Left renal cortex interstitium (tissue), 4 donors: ENCODE measurements around the gene IQCH. TPM values are rescaled to one million over a fixed set of nuclear protein-coding genes. Genes with fewer than 3 reads are reported as not detected.
A peak's percentile ranks its signal among the peaks of the same experiment; 100 is the strongest.

Source experiments
- DNase-seq, 4 donors: peaks; one replicate each; pipeline ENCODE4 v3.0.0-alpha.2; 2013; ENCODE audit warnings: low read depth in 4 of 4, low spot score in 2 of 4, missing footprints in 1 of 4
- polyA plus RNA-seq, 4 donors: library from polyadenylated mRNA; unstranded; fragments of 120-200 nt; gene quantifications; one replicate each; pipeline ENCODE4 v1.2.1, GENCODE V29; 2013; ENCODE audit not compliant: insufficient read length in 4 of 4

The IQCH gene
- polyA plus RNA-seq, 4 donors: 5.7 to 8.6 (median 7.7) TPM

DNA sequence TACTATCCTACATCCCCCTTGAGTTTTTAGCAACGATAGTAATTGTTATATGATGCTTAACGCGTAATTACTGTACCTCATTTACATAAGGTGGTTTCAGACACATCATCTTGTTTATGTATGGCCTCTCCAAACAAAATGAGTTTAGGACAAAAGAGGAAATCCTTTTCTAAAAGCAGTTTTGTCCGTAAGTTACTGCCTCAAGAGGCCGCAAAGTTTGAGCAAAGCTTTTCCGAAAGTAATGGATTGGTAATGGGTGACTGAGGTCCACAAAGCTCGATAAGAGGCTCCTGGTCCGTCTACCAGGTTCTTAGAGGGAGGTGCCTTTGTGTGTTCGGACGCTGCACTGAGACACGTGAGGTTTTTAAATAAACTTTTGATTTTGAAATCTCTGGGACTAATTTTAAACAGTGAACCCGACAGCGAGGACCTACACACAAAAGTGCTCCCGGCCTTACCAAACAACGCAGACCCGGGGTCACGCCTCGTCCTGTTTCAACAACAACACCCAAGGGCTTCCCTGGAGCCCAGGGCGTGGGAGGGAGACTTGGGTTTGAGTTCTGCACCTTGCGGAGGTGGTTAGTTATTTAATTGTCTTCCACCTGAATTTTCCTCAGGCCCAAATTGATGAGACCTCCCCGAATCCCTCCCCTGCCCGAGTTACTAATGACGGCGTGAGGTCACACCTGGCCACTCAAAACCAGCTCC lies 265.9 kb downstream of the IQCH start:
- no peak for DNase-seq

DNA sequence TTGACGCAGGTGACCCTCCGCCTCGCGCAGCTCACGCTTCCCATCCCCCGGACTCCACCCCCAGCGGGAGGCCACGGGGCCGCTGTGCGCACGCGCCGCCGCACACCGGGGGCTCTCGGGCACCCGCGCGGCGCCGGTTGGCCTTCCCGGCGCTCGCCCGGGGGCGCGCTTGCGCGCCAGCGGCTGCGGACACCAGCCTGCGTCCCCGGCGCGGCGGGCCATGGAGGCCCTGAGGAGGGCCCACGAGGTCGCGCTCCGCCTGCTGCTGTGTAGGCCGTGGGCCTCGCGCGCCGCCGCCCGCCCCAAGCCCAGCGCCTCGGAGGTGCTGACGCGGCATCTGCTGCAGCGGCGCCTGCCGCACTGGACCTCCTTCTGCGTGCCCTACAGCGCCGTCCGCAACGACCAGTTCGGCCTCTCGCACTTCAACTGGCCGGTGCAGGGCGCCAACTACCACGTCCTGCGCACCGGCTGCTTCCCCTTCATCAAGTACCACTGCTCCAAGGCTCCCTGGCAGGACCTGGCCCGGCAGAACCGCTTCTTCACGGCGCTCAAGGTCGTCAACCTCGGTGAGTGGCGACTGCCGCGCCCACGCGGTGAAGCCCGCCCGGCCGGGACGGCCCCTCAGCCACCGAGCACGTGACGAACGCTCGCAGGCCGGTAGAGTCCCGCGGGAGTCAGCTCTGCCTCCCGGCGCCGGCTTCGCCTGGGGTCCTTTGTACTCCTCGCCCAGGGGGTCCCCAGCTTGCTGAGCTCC lies 266.6 kb downstream of the IQCH start, which contains the start of gene C15orf61:
Gene C15orf61, plus strand, starts transcription at position 103 of the 754 bp plus-strand sequence. Its CDS starts 118 bp downstream, at position 221.
- DNase-seq: peak in 3 of 4 donors; percentile 75 to 83 (median 76)

DNA sequence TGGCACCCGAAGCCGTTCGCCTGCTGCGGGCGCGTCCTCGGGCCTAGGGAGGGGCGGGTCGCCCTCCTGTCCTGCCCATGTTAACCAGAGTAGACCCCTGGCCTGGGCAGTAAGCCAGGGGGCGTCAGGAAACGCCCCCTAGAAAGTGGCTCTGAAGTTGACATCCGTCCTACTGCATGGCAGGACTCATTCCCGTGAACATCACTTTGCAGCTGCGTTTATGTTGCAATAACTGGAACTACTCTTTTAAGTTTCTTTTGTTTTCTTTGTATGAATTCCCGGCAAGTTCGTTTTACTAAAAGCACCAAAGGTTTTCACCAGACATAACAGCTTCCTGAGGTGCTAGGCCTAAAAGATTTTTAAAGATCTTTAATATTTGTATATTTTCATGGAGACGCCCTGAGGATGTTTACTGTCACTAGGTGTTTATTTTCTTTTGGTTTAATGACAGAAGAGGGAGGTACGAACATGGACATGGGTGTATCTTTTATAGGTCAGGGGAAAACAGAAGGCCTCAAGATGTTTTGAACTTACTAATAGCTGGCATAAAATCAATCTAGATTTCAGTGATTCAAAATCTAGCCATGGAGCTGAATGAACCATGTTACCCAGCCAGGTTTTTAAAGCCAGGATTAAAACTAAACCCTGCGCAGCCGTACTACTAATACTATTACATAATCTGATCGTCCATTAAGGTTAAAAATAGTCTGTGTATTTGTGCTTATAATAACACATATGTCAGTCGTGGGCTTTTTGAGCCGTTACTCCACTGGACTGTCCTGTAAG lies 267.4 kb downstream of the IQCH start:
- DNase-seq: no peak

DNA sequence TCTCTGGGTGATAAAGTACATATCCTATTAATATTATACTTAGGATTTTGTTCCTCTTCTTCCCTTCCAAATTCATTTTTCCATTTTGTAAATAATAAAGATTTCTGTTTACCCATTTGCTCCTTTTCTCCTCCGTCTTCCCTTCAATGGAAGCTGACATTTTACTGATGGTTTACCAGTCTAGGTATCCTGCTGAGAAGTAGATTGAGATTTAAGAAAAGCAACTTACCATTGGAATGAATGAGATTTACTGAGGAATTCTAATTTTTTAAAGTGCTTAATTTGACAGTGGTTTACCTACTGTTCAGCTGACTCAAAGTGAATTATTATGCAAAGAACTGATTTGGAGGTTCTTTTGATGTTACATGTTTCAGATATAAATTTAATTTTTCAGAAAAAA lies 268.7 kb downstream of the IQCH start:
- no peak for DNase-seq

DNA sequence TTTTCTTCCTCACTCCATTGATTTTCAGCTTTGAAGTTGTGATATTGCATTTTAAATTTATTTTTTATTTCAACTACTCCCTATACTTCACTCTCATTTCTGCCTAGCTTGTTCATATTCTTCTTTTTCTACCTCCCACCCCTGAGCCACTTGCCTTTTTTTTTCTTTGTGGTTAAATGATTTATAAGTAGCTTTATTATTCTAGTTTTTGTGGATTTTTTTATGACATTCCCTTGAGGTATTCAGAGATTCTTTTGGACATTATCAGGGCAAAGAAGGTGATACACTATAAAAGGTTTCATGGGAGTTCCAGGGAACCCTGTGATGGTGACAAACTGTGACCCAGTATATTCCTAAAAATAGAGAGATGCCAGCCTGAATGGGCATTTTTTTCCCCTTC lies 269.6 kb downstream of the IQCH start:
- DNase-seq: no peak

DNA sequence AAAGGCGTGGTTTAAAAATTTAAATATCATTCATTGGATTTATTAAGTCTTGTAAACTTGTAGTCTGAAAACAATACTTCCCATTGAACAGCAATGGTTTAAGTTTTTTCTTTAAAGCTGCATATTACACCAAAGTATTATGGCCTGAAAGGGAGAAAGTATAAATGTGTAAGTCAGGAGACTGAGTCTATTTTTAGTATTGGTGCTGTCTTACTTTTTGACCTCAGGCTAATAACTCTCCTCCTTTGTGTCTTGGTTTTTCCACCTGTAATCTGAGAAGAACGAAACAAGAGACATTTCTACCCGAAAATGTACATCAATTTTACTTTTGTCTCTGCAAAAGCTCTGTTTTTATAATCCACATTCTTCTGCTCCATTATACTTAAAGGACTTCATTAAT lies 273.9 kb downstream of the IQCH start:
- no peak for DNase-seq

DNA sequence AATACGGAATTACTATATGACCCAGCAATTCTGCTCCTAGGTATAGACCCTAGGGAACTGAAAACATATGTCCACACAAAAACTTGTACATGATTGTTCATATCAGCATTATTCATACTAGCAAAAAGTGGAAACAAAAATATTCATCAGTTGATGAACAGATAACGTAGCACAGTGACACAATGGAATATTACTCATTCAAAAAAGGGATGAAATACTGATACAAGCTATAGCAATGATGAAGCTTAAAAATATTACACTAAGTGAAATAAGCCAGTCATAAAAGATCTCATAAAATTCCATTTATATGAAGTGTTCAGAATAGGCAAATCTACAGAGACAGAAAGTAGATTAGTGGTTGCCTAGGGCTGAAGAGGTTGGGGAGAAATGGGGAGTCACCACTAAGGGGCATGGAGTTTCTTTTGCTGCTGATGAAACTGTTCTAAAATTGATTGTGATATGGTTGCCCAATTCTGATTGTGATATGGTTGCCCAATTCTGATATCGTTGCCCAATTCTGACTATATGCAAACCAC lies 276.9 kb downstream of the IQCH start:
- DNase-seq: no peak

DNA sequence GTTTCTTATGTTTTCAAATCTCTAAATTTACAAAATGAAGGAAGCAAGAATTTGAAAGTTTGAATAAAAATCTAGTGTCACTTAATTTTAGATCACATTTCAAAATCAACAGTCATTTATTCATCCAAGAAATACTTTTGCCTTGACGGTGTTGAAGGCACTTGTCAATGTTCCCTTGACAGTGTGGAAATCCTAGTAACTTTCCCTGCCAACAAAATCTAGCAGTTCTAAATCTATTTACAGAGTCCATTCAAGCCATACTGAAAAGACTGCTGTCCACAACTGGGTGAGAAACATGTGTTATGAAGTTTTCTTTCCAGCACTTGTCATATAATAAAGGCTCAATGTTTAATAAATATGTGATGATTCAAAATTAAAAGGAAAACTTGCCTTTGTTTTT lies 279.3 kb downstream of the IQCH start:
- DNase-seq: no peak

DNA sequence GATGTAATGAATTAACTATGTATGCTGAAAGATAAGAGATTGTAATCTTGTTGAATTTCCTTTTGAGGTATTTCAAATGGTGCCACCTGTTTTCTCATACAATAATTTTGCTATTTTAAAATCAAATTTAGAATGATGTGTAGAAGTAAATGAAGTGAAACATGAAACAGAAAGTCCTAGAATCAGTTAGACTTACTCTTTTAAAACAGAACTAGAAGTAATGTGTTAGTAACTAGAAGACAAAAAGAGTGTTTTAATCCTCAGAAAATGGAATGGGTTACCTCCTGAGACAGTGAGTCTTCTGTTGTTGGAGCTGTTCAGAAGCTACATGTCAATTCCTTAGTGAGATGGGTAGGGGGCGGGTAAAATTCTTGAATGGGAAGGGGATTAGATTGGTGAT lies 279.8 kb downstream of the IQCH start:
- DNase-seq: no peak

DNA sequence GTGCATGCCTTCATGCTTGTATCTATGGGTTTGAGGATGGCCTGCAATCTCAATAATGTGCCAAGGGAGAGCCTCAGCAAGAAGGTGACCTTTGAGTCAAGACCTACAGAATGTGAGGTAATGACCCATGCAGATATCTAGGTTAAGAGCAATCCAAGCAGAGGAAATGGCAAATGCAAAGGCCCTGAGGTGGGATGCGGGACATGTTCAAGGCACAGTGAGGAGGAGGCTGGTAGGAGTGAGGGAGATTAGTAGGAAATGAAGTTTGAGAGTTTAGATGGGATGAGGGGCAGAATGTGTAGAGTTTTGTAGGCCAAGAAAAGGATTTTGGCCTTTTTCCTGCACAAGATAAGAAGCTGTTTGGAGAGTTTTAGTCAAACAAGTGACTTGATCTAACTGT lies 283.2 kb downstream of the IQCH start:
- DNase-seq: no peak

DNA sequence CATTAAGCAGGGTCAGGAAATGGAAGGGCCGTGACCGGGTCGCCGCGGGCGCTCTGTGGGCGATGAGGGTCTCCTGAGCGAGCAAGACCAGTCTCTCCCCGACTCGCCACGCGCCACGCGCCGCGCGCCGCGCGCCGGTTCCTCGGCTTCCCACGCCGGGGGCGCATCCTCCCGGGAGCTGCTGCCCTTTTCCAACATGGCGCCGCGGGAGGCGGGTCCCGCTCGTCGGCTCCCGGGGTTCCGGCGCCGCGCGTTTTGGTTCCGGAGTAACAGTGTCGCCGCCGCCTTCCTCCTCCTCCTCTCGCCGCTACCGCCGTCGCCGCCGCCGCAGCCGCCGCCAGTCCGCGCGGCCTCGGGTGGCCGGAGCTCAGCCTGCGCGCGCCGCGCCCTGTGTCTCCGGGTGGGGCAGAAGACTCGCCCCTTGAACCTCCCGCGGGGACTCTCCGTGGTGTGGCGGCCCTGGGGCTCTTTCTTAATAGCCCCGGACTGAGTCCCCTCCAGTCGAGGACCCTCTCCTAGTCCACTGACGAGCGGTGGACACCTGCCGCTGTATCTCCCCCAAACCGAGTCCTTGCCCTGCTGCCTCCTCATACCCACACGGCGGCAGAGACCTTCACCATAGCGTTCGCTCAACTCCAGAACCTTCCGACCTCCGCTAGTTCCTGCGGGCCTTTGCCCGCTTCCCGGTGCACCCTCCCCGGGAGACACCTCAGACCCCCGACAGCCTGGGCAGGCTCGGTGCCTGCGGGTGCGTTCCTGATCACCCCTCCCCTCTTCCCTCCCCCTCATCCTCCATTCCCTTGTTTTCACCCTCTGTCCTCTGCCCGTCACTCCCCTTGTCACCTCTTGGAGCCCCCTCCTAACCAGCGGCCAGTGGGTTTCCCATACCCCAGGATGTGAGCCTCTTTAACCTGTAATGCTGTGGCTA lies 288.1 kb downstream of the IQCH start, which contains the start of gene MAP2K5:
Gene MAP2K5, plus strand, starts transcription at position 284 of the 928 bp plus-strand sequence. Its CDS starts 633 bp downstream, at position 917.
- DNase-seq: peak in 1 of 4 donors; percentile 61

DNA sequence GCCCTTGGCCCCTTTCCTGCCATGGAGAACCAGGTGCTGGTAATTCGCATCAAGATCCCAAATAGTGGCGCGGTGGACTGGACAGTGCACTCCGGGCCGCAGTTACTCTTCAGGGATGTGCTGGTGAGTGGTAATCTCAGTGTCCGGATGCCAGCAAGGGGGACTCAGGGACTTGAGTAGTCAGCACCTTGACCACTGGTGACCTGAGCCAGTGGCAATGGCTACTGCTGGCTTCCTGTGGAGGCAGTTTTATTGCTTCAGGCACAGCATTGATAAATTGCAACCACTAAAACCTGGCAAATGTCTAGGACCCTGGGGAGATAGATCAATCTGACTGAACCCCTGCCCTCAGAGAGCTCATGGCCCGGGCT lies 288.7 kb downstream of the IQCH start:
- no peak for DNase-seq

DNA sequence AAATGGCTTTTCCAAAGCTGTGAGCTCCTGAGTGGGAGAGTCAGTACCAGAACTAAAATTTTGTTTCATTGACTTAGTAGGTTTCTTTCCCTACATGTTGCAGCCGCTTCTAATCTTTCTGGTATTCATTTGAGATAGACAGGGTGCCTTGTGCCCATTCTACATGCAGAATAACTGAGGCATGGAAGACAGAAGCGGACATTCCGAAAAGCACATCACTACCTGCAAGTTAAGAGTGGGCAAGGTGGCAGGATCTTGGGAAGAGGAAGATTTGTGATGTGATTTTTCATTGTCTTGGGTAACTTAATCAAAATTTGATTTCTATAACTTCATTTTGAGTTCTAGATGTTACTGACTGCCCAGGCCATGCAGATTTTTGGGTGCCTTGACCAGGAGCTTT lies 289.9 kb downstream of the IQCH start:
- no peak for DNase-seq

DNA sequence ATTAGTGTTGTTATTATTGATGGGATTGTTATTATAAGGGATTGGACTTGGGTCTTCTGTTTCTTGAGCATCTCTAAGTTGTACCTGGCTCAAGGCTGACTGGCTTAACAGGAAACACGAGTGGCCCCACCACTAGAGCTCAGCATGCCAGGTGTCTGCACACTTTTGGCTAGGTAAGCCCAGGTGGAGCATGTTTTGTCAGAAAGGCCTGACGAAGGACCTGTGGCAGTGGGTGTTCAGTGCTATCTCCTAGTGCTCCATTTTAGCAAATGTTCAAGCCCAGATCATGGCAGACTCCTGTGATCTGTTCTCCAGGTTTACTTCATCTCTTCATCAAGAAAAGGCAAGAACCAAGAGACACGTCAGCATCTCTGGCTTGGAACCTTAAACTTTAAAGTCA lies 291.3 kb downstream of the IQCH start:
- DNase-seq: no peak

DNA sequence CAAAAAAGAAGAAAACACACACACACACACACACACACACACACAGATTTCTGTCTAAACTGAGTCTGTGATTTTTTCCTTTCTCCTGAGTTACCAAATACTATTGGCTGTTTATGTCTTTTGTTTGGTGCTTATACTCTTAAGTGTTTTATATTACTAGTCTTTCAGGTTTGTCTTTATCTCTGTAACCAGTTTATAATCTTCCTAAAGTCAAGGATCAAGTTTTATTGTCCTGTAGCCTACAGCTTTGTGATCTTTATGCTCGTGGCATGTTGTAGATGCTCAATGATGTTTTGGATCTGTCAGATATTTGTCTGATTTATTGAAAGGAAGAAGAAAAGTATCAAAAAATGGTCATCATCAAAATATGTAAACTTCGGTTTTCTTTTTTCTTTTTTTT lies 292.5 kb downstream of the IQCH start:
- DNase-seq: no peak

DNA sequence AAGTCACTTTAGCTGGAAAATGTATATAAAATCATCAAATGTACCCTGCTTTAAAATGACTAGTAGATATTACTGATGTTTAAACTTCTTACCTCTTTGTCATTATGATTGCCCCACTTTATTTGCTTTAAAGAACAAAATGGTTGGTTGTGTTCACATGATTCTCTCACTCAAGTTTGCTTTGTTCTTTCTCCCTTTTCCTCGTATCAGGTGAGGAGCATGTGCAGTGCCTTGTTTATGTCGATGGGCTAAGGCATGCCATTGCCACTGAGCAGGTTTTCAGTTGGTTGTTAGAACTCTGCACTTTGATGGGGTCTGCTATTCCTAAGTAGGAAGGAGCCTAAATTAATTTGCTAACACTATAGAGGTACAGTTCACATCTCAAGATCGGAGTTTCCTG lies 293.2 kb downstream of the IQCH start:
- DNase-seq: no peak

DNA sequence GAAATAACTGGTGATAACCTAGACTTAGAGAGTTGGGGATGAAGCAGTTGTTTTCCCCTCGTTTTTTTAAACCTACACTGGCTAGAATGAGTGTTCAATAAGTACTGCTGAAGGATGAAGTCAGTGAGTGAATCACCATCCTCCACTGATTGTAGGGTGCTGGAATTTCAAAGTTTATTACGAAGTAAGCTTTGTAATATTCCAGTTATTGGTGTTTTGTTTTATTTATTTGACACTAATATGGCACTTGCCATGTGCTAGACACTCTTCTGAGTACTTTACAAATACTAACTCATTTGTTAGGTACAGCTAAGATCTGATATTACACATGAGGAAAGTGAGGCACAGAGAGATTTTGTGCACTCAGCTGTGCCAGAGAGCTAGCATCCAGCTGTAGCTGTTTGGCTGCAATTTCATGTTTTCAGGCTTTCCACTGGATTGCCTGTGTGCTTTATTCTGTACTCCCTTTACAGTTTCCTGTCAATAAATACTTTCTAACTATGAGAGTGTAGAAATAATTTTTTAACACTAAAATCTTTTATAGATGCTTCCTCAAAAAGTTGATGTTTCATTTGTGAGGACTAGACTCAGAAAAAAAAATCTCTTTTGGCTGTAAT lies 293.8 kb downstream of the IQCH start:
- DNase-seq: no peak

DNA sequence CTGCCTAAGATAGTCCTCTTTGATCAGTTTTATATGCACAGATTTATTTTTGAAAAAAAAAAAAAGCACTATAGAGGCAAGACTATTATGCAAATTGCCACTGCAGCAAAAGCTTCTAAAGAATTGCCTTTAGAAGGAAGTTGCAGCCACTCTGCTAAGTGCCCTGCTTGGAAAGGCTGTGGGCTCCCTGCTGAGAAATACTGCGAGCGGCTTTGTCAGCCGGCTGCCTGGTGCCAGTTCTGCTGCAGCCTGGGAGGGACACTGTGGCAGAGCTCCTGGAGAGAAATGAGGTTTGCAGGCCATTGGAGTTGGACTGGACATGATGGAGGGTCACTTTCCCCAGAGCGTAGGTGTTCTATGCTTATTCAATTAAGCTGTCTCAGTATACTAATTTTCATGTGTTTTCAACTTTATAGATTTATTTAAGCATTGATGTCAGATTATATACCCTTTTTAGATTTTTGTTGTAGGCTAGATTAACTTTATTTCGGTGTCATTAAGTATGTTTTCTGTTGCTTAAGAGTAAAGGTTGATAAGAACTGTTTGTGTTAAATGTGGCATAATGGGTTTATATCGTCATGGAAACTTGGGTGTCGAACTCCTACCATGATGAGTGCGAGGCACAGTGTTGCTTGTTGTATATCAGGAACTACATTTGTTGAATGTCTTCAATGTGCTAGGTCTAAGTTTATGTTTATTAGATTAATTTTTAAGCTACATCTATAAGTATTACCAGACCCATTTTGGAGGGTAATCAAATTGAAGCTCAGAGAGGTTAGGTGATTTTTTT lies 294.5 kb downstream of the IQCH start:
- no peak for DNase-seq

DNA sequence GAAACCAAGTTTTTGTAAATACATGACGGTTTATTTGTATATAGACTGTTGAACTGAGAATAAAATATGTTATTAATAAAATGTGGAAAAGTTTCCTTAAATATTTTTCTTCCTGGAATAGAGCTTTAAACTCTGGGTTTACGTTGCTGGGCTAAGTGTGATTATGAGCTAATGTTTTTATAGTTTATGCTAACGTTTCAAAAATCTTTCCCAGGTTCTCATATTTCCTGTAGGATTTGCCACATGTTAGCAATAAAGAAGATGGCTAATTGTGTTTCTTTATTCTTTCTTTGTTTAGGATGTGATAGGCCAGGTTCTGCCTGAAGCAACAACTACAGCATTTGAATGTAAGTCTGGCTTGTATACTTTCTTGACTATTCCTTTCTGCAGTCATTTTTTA lies 295.1 kb downstream of the IQCH start:
- no peak for DNase-seq
